GM18499 (cell line): ENCODE measurements around the gene CYB5A.
"Not testable (repeated sequence)": the region's sequence is repeated elsewhere in the genome, so short reads cannot be mapped to it uniquely, and the experiment has no call there.

Experiments used
- ATAC-seq: cut with Tn5 transposase; IDR thresholded peaks from one replicate; pipeline ENCODE4 v1.9.1; 2021; ENCODE audit warnings: moderate number of reproducible peaks; ENCODE audit not compliant: insufficient read depth, unreplicated experiment

CYB5A gene

GRCh38 chr18:74299746-74300145 is 8.0 kb upstream of the CYB5A start:
- no peak for ATAC-seq

GRCh38 chr18:74299162-74299561 is 7.4 kb upstream of the CYB5A start:
- no peak for ATAC-seq

DNA sequence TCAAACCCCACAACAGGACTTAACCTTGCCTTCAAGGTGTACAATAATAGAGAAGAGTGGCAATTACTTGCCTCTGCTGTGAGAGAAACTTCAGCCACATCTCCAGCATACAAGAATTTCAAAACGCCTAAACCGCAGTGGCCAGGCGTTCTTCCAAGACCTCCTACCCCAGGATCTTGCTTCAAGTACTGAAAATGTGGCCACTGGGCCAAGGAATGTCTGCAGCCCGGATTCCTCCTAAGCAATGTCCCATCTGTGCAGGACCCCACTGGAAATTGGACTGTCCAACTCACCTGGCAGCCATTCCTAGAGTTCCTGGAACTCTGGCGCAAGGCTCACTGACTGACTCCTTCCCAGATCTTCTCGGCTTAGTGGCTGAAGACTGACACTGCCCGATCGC is 2.8 kb upstream of the CYB5A start:
- no peak for ATAC-seq

- ATAC-seq = not testable (repeated sequence)
These were observed 1.2 kb upstream of the CYB5A start for GRCh38 chr18:74292982-74293381.

DNA sequence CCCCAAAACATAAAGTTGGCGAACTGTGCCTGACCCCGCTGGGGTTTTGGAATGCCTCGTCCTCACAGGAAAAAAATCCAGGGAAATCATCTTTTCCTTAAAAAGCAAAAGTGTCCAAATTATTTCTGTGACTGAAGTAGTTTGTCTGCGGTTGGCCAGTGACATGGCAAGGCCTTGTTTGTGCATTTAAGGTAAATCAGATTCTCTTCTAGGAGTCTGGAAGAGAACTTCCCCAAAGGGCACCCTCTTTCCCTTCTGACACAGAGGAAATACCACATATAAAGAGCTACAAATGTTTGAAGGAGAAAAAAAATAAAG is 737 bp upstream of the CYB5A start:
- ATAC-seq = no peak

DNA sequence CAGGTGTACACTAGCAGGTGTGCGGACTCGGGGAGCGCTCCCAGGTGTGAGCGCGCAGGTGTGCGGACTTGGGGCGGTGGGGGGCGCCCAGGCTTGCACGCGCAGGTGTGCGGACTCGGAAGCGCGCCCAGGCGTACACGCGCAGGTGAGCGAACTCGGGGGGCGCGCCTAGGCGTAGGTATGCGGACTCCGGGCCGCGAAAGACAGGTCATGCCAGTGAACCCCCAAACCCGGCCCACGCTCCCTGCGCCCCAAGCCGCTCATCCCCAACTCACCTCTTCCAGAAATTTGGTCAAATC is 342 bp downstream of the CYB5A start:
- no peak for ATAC-seq

- no peak for ATAC-seq
These were observed 830 bp downstream of the CYB5A start for GRCh38 chr18:74290794-74291471.

GRCh38 chr18:74290021-74290420 is 1.7 kb downstream of the CYB5A start:
- ATAC-seq = no peak

GRCh38 chr18:74289137-74289536 is 2.6 kb downstream of the CYB5A start:
- ATAC-seq = no peak

DNA sequence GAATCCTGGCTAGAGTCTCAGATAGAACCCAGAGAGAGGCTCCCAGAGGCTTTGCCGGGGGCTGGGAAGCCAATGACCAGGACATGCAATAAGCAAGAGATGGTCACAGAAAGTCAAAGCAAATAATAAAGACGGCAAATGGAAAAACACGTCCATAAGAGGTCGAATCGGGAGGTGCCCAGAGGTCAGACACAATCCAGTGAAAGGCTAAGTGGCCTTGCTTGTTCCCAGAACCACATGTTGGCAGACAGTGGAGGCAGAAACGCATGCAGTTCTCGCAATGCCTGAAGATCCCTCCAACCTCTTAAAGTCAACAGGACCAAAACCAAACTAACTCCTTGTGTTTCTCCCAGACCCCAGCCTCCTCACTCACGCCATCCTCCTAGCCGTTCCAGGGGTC is 3.0 kb downstream of the CYB5A start:
- no peak for ATAC-seq

DNA sequence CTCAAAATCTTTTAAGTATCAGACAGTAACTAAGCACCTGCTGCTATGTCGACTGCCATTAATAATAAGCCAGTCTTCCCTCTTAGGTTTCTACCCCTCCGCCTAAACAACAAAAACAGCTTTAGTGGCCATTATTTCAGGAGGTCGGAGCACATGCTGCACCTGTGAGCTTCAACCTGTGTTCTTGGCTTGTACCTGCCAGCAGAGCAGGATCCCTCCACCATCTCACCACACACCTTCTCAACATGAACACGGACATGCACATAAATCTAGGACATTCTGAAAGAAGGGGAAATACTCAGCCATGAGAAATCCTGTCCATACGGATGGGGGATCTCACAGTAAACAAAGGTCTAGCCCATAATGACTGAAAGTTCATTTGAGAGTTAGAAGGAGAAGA is 3.7 kb downstream of the CYB5A start:
- no peak for ATAC-seq

GRCh38 chr18:74286856-74287255 is 4.9 kb downstream of the CYB5A start:
- ATAC-seq = no peak

DNA sequence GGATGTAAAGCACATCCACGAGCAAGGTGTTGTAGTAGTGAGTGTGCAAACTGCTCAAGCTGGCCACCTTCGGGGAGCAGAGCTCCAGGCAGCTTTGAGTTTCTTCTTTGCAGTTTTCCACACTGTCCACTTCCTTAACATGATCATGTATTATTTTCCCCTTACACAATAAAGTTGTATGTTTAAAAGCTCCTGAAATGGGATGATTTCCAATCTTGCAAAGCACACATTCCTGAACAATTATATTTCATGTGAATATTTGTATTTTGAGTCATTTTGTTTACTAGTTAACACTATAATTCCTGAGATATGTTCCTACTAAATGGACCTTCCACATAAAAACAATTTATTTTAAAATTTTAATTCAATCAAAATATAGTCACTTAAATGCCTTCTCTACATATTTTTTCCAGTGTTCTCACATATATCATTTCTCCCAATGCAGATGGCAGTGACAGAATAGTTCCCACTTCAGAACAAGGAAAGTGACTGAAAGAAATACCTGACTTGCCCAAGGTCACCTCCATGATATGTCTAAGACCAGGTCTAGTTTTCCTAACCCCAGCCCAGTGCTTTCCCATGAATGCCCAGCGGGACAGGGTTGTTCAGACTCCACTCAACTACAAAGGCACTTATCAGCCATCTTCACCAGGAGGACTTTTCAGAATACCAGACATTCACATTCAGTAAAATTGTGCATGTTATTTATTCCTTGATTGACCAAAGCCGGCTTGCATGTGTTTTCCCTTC is 5.5 kb downstream of the CYB5A start:
- ATAC-seq = no peak

DNA sequence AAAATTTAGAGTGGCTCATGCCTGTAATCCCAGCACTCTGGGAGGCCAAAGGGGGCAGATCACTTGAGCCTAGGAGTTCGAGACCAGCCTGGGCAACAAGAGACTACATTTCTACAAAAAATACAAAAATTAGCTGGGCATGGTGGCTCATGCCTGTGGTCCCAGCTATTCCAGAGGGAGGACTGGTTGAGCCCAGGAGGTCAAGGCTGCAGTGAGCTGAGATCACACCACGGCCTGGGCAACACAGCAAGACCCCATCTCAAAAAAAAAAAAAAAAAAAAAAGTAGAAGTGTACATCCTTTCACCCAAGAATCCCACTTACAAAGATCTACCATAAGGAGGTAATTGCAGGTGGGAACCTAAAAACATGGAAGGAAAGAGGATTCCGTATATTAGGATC is 6.2 kb downstream of the CYB5A start:
- not testable (repeated sequence) for ATAC-seq

GRCh38 chr18:74284980-74285355 is 6.8 kb downstream of the CYB5A start:
- no peak for ATAC-seq

- no peak for ATAC-seq
These were observed 7.4 kb downstream of the CYB5A start for GRCh38 chr18:74284191-74284979.

DNA sequence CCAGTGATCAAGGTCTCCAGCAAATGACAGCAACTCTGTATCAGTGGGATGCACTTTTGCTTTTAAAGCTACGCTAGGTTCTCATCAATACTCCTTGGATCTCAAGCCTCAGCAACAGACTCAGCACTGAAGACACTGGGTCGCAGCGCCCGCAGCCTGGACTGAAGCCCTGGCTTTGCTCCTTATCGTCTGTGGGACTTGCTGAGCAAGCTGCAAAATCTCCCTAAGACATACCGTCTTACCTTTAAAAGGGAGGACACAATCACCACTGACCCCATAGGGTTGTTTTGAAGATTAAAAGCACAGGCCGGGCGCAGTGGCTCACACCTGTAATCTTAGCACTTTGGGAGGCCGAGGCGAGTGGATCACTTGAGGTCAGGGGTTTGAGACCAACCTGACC is 8.1 kb downstream of the CYB5A start:
- ATAC-seq = no peak

DNA sequence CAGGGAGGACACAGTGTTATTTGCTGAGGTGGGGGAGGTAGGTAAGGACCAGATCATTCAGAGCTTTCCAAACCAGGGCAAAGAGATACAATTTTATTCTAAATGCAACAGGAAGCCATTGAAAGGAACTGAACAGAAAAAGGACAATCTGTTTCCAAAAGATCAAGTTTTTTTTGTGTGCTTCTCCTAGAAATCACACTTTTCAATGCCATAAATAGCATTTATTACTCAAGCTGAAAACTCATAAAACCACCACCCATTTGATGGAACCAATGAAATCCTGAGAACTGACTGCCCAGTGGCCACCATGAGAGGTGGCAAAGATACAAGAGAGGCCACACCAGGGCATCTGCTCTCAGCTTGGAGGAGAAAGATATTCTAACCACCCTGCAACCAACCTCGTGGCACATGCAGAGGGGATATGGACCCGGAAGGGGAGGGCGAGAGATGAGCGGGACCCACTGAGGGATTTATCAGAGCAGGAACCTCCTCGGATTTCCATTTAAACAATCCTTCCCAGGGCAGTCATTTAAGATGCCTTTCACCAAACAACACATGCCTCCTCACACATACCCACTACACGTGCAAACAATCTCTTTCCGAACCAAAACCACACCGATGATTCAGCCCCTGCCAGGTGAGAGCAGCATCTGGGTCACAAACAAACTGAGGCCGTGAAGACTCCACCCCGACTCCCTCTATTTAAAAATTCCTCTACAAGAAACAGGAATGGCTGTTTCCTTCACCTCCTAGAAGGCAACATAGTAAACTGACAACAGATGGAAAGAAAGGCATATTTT is 8.8 kb downstream of the CYB5A start:
- ATAC-seq = no peak

DNA sequence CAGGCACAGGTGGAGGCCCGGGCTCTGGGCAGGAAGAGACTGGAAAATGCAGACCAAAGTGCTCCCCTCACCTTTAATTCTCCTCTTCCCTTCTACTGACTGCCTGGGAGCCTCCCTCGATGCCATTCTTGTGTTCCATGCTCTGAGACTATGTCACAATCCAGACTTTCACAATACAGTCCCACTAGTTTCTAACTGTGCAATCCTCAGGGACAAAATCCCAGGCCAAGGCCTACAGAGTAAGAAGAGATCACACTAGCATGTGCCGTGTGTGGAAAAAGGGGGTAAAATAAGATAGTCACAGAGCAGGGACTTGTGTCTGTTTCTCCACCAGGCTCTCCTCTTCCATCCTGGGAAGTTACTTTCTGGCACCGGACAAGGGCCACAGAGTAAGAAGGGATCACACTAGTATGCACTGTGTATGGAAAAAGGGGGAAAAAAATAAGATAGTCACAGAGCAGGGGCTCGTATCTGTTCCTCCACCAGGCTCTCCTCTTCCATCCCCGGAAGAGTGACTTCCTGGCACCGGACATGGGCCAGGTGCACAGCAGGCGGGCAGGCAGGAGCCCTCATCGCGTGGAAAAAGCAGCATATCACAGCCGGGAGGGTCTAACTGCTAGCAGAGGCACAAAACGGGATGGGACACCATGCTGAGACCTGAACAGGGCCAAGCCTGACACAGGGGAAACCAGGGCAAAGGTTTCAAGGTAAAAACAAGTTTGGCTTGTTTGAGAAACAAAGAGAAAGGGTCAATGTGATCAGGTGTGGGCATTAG is 9.6 kb downstream of the CYB5A start:
- no peak for ATAC-seq
